Measurements from ENCODE around the gene CDH13.

The CDH13 gene

DNA sequence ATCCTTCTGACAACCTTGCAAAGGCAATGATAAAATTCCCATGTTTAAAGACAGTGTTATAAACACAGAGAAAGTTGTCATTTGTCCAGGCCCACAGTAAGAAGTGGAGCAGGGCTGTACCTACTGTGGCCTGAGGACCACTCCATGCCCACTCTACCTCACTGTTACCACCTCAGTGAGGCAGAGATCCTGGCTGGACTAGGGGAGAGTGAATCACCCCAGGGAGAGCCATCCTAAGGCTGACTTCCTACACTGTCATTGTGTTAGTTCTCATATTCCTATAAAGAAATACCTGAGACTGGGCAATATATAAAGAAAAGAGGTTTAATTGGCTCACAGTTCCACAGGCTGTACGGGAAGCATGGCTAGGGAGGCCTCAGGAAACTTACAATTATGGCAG, 952.3 kb downstream of the CDH13 start:
- ATAC-seq (ENCODE audit: insufficient read depth, low read depth), result no peak
- H4K20me1 ChIP-seq (ENCODE audit: insufficient read depth, low read length), result no peaks in the 10 kb centered on the region
- no peak overlapping the region for H2AFZ ChIP-seq (ENCODE audit: low read depth, low read length)
- H3K36me3 ChIP-seq (ENCODE audit: insufficient read depth, low read length), result no peaks in the 10 kb centered on the region
- no peaks in the 10 kb centered on the region for H3K27me3 ChIP-seq (ENCODE audit: insufficient read depth, low read length, poor library complexity)
- H3K4me2 ChIP-seq (ENCODE audit: insufficient read depth, low read length), result no peak overlapping the region
- H3K79me2 ChIP-seq (ENCODE audit: insufficient read depth, low read length), result no peaks in the 10 kb centered on the region
- H3K9ac ChIP-seq (ENCODE audit: low read depth, low read length), result no peak overlapping the region
- H3K9me3 ChIP-seq (ENCODE audit: insufficient read depth, low read length, severe bottlenecking), result no peaks in the 10 kb centered on the region
- no peak overlapping the region for H3K27ac ChIP-seq (ENCODE audit: low read length)
- no peaks in the 10 kb centered on the region for H3K4me1 ChIP-seq (ENCODE audit: insufficient read depth, low read length)
- no peak overlapping the region for H3K4me3 ChIP-seq (ENCODE audit: low read depth in 1 of 2, low read length in 2 of 2)
- TF ChIP-seq CTCF (IDR thresholded peaks at IDR 0.05; ENCODE audit: borderline replicate concordance, extremely low read depth, low read length, poor library complexity, severe bottlenecking) (no peak), EZH2 (IDR thresholded peaks at IDR 0.05; ENCODE audit: borderline replicate concordance, low read depth, low read length, severe bottlenecking) (no peak)
- DNase-seq, result no peak

- Histone ChIP-seq H3K4me3 (ENCODE audit: low read depth in 1 of 2, low read length in 2 of 2) (no peak overlapping the region), H3K27me3 (ENCODE audit: insufficient read depth, low read length, poor library complexity) (no peaks in the 10 kb centered on the region), H3K4me1 (ENCODE audit: insufficient read depth, low read length) (no peaks in the 10 kb centered on the region), H3K9ac (ENCODE audit: low read depth, low read length) (no peak overlapping the region), H3K27ac (ENCODE audit: low read length) (no peak overlapping the region), H3K4me2 (ENCODE audit: insufficient read depth, low read length) (no peak overlapping the region), H4K20me1 (ENCODE audit: insufficient read depth, low read length) (no peaks in the 10 kb centered on the region), H2AFZ (ENCODE audit: low read depth, low read length) (no peak overlapping the region), H3K79me2 (ENCODE audit: insufficient read depth, low read length) (no peaks in the 10 kb centered on the region), H3K36me3 (ENCODE audit: insufficient read depth, low read length) (no peaks in the 10 kb centered on the region), H3K9me3 (ENCODE audit: insufficient read depth, low read length, severe bottlenecking) (no peaks in the 10 kb centered on the region)
- DNase-seq (no peak), ATAC-seq (ENCODE audit: insufficient read depth, low read depth) (no peak)
- TF ChIP-seq CTCF (IDR thresholded peaks at IDR 0.05; ENCODE audit: borderline replicate concordance, extremely low read depth, low read length, poor library complexity, severe bottlenecking) (no peak), EZH2 (IDR thresholded peaks at IDR 0.05; ENCODE audit: borderline replicate concordance, low read depth, low read length, severe bottlenecking) (no peak)
These were observed 952.7 kb downstream of the CDH13 start for GRCh38 chr16:83579436-83579835.

DNA sequence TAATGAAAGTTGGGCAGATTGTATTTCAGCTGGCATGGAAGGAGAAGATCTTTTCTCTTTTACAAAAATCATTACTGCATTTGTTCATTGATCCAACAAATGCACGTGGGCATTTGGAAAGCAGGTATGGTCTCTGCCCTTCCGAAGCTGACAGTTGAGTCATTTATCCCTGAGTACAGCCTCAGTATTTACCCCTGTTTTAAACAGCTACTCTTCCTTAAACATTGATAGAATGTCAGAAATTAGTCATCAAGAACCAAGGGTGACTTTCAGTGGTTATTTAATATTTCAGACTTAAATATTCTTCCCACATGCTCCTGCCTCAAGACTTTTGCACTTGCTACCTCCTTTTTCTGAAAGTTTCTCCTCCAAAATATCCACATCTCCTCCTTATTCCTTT, 954.3 kb downstream of the CDH13 start:
- H3K27ac ChIP-seq (ENCODE audit: low read length), result no peak overlapping the region
- no peak overlapping the region for H3K9ac ChIP-seq (ENCODE audit: low read depth, low read length)
- no peak overlapping the region for H3K4me3 ChIP-seq (ENCODE audit: low read depth in 1 of 2, low read length in 2 of 2)
- H2AFZ ChIP-seq (ENCODE audit: low read depth, low read length), result no peak overlapping the region
- ATAC-seq (ENCODE audit: insufficient read depth, low read depth) (no peak), DNase-seq (no peak)
- H3K9me3 ChIP-seq (ENCODE audit: insufficient read depth, low read length, severe bottlenecking), result no peaks in the 10 kb centered on the region
- no peaks in the 10 kb centered on the region for H3K36me3 ChIP-seq (ENCODE audit: insufficient read depth, low read length)
- H4K20me1 ChIP-seq (ENCODE audit: insufficient read depth, low read length), result no peaks in the 10 kb centered on the region
- H3K27me3 ChIP-seq (ENCODE audit: insufficient read depth, low read length, poor library complexity), result no peaks in the 10 kb centered on the region
- no peaks in the 10 kb centered on the region for H3K4me1 ChIP-seq (ENCODE audit: insufficient read depth, low read length)
- TF ChIP-seq CTCF (IDR thresholded peaks at IDR 0.05; ENCODE audit: borderline replicate concordance, extremely low read depth, low read length, poor library complexity, severe bottlenecking) (no peak), EZH2 (IDR thresholded peaks at IDR 0.05; ENCODE audit: borderline replicate concordance, low read depth, low read length, severe bottlenecking) (no peak)
- H3K4me2 ChIP-seq (ENCODE audit: insufficient read depth, low read length), result no peak overlapping the region
- no peaks in the 10 kb centered on the region for H3K79me2 ChIP-seq (ENCODE audit: insufficient read depth, low read length)
